Measurements from ENCODE around the gene PILRA.
A peak's percentile ranks its signal among the peaks of the same experiment; 100 is the strongest.
"Not testable (repeated sequence)": the region's sequence is repeated elsewhere in the genome, so short reads cannot be mapped to it uniquely, and the experiment has no call there.

Gene PILRA

GRCh38 chr7:100373261-100373831 lies at the start of gene PILRA:
Gene PILRA, plus strand, starts transcription at chr7:100373487. Its CDS starts 170 bp downstream, at chr7:100373657.
- DNase-seq, result no peak

- DNase-seq, result not testable (repeated sequence)
Measured at GRCh38 chr7:100324194-100324593, 49.1 kb upstream of the PILRA start.

GRCh38 chr7:100325671-100326070 lies 47.6 kb upstream of the PILRA start:
- DNase-seq, result not testable (repeated sequence)

- not testable (repeated sequence) for DNase-seq
Measured at GRCh38 chr7:100326914-100327313, 46.4 kb upstream of the PILRA start.

- peak; percentile 66 for DNase-seq
Measured at GRCh38 chr7:100335566-100336466, 37.5 kb upstream of the PILRA start.

GRCh38 chr7:100338083-100338696 lies 35.1 kb upstream of the PILRA start:
- not testable (repeated sequence) for DNase-seq

GRCh38 chr7:100341286-100341685 lies 32.0 kb upstream of the PILRA start:
- DNase-seq, result not testable (repeated sequence)

- no peak for DNase-seq
Measured at GRCh38 chr7:100342765-100343164, 30.5 kb upstream of the PILRA start.

GRCh38 chr7:100344124-100344559 lies 29.1 kb upstream of the PILRA start:
- DNase-seq, result not testable (repeated sequence)

- not testable (repeated sequence) for DNase-seq
Measured at GRCh38 chr7:100344560-100345287, 28.6 kb upstream of the PILRA start.

- not testable (repeated sequence) for DNase-seq
Measured at GRCh38 chr7:100345288-100345672, 28.0 kb upstream of the PILRA start.

GRCh38 chr7:100346921-100347320 lies 26.4 kb upstream of the PILRA start:
- DNase-seq, result no peak

- DNase-seq, result no peak
Measured at GRCh38 chr7:100348805-100349204, 24.5 kb upstream of the PILRA start.

GRCh38 chr7:100349757-100350156 lies 23.5 kb upstream of the PILRA start:
- DNase-seq, result no peak

GRCh38 chr7:100351657-100352058 lies 21.6 kb upstream of the PILRA start:
- no peak for DNase-seq

- not testable (repeated sequence) for DNase-seq
Measured at GRCh38 chr7:100352230-100352781, 21.0 kb upstream of the PILRA start.

- no peak for DNase-seq
Measured at GRCh38 chr7:100352984-100353684, 20.2 kb upstream of the PILRA start.

- DNase-seq, result no peak
Measured at GRCh38 chr7:100353685-100354330, 19.5 kb upstream of the PILRA start.

- DNase-seq, result no peak
Measured at GRCh38 chr7:100356416-100357068, 16.7 kb upstream of the PILRA start.

- no peak for DNase-seq
Measured at GRCh38 chr7:100357131-100357561, 16.1 kb upstream of the PILRA start.
